Measurements from ENCODE around the gene ZC3H12A. TPM values are rescaled to one million over a fixed set of nuclear protein-coding genes. Genes with fewer than 3 reads are reported as not detected.

Gene ZC3H12A
- total and polyA plus RNA-seq, 8 donors, result 8.4 to 89.3 (median 29.0) TPM

- Histone ChIP-seq H3K36me3 (no peaks in the 10 kb centered on the region), H3K27me3 (no peaks in the 10 kb centered on the region), H3K27ac (peak overlapping the region; percentile 1 to 55 (median 41)), H3K4me3 (no peak overlapping the region), H3K9me3 (no peaks in the 10 kb centered on the region), H3K4me1 (peaks cover 0 to 24% (median 17%) of the 10 kb centered on the region in 4 donors)
- no peak for DNase-seq
- intact Hi-C loops (cut with DNase I; ENCODE audit: low total_unique reads), result no loop called here
- TF ChIP-seq CTCF (IDR thresholded peaks at IDR 0.05) (no peak), EP300 (IDR thresholded peaks at IDR 0.05) (no peak), POLR2AphosphoS5 (IDR thresholded peaks at IDR 0.05) (no peak), POLR2A (IDR thresholded peaks at IDR 0.05) (no peak)
- WGBS, 5 donors, result 81 to 94% (median 90%) methylated on average over 6 of the region's 6 CpGs
Observed at GRCh38 chr1:37465593-37466517, 8.5 kb upstream of the ZC3H12A start.

GRCh38 chr1:37468037-37468436 lies 6.3 kb upstream of the ZC3H12A start:
- 82 to 90% (median 84%) methylated on average over 5 of the region's 5 CpGs for WGBS, 5 donors
- no peak for DNase-seq
- intact Hi-C loops (cut with DNase I; ENCODE audit: low total_unique reads), result no loop called here
- Histone ChIP-seq H3K27me3 (no peaks in the 10 kb centered on the region), H3K4me1 (peaks cover 19 to 46% (median 35%) of the 10 kb centered on the region in 4 donors), H3K9me3 (no peaks in the 10 kb centered on the region), H3K27ac (no peak overlapping the region), H3K36me3 (no peaks in the 10 kb centered on the region), H3K4me3 (no peak overlapping the region)
- TF ChIP-seq CTCF (IDR thresholded peaks at IDR 0.05) (no peak), POLR2A (IDR thresholded peaks at IDR 0.05) (no peak)

GRCh38 chr1:37469386-37469785 lies 5.0 kb upstream of the ZC3H12A start:
- 84 to 95% (median 89%) methylated on average over 3 of the region's 3 CpGs for WGBS, 5 donors
- DNase-seq, result no peak
- H3K27me3 ChIP-seq, result no peaks in the 10 kb centered on the region
- no peak overlapping the region for H3K27ac ChIP-seq
- peaks cover 30 to 56% (median 46%) of the 10 kb centered on the region in 4 donors for H3K4me1 ChIP-seq
- intact Hi-C loops (cut with DNase I; ENCODE audit: low total_unique reads), result no loop called here
- no peak for TF ChIP-seq EP300 (IDR thresholded peaks at IDR 0.05)
- TF ChIP-seq POLR2A (IDR thresholded peaks at IDR 0.05), result no peak
- TF ChIP-seq CTCF (IDR thresholded peaks at IDR 0.05), result no peak
- no peak for TF ChIP-seq POLR2AphosphoS5 (IDR thresholded peaks at IDR 0.05)
- H3K36me3 ChIP-seq, result no peaks in the 10 kb centered on the region
- no peak overlapping the region for H3K4me3 ChIP-seq
- no peaks in the 10 kb centered on the region for H3K9me3 ChIP-seq

- H3K27ac ChIP-seq, result peak overlapping the region; percentile 87 to 99 (median 97)
- 19 to 23% (median 22%) methylated on average over 12 to 13 of the region's 13 CpGs for WGBS, 5 donors
- DNase-seq, result peak; percentile 80 to 89
- H3K4me3 ChIP-seq, result peak overlapping the region in 3 of 4 donors; percentile 18 to 35 (median 20)
- no peaks in the 10 kb centered on the region for H3K27me3 ChIP-seq
- TF ChIP-seq EP300 (IDR thresholded peaks at IDR 0.05) (no peak), POLR2AphosphoS5 (IDR thresholded peaks at IDR 0.05) (peak in 2 of 3 donors; percentile 69 to 79)
- H3K4me1 ChIP-seq, result peaks cover 46 to 53% (median 49%) of the 10 kb centered on the region in 4 donors
- intact Hi-C loops (cut with DNase I; ENCODE audit: low total_unique reads), result no loop called here
- H3K36me3 ChIP-seq, result peaks cover 0 to 10% (median 4%) of the 10 kb centered on the region in 4 donors
- H3K9me3 ChIP-seq, result no peaks in the 10 kb centered on the region
Observed at GRCh38 chr1:37471345-37472231, 2.8 kb upstream of the ZC3H12A start.
